T-helper 2 cell (primary cell): ENCODE results near the gene HDAC8.
A peak's percentile ranks its signal among the peaks of the same experiment; 100 is the strongest.
"Not testable (repeated sequence)": the region's sequence is repeated elsewhere in the genome, so short reads cannot be mapped to it uniquely, and the experiment has no call there.

Source experiments
- DNase-seq, 5 experiments: peaks; one replicate each; pipeline versions ENCODE4 v3.0.0 to v3.0.0-alpha.2; 2012 to 2022

HDAC8 gene

DNA sequence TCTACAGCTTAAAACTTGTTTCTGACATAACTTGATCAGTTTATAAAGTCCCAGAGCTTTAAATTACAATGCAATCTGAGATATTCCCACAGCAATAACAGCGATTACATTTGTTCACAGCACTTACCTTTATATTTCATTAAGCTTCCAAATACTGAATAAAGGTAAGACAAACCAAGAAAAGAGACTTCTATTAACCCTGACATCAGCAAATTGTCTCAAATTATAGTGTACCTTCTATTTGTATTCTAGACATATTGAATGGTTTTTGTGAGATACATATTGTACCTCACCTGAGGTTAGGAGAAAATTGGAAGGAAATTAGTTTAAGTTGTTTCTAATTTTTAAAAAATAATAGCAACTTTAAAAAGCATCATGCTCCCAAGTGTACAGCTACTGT is 111.9 kb downstream of the HDAC8 start:
- DNase-seq, result no peak

DNA sequence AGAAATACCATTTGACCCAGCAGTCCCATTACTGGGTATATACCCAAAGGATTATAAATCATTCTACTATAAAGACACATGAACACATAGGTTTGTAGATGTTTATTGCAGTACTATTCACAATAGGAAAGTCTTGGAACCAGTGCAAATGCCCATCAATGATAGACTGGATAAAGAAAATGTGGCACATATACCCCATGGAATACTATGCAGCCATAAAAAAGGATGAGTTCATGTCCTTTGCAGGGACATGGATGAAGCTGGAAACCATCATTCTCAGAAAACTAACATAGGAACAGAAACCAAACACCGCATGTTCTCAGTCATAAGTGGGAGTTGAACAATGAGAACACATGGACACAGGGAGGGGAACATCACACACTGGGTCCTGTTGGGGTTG is 123.6 kb downstream of the HDAC8 start:
- DNase-seq, result not testable (repeated sequence)

DNA sequence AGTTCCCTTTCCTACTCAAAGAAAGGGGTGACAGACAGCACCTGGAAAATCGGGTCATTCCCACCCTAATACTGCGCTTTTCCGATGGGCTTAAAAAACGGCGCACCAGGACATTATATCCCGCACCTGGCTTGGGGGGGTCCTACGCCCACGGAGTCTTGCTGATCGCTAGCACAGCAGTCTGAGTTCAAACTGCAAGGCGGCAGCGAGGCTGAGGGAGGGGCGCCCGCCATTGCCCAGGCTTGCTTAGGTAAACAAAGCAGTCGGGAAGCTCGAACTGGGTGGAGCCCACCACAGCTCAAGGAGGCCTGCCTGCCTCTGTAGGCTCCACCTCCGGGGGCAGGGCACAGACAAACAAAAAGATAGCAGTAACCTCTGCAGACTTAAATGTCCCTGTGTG is 131.9 kb downstream of the HDAC8 start:
- not testable (repeated sequence) for DNase-seq

DNA sequence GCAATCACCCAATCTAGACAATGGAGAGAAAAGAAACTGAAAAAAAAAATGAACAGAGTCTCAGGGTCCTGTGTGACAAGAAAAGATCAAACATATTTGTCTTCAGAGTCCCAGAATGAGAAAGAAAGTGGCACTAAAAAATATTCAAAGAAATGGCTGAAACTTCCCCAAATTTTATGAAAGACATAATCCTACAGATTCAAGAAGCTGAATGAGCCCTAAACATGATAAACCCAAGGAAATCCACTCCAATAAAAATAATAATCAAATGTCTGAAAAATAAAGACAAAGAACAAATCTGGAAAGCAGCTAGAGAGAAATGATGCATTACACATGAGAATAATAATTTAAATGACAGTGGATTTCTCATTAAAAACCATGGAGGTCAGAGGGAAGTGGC is 136.6 kb downstream of the HDAC8 start:
- DNase-seq, result no peak

DNA sequence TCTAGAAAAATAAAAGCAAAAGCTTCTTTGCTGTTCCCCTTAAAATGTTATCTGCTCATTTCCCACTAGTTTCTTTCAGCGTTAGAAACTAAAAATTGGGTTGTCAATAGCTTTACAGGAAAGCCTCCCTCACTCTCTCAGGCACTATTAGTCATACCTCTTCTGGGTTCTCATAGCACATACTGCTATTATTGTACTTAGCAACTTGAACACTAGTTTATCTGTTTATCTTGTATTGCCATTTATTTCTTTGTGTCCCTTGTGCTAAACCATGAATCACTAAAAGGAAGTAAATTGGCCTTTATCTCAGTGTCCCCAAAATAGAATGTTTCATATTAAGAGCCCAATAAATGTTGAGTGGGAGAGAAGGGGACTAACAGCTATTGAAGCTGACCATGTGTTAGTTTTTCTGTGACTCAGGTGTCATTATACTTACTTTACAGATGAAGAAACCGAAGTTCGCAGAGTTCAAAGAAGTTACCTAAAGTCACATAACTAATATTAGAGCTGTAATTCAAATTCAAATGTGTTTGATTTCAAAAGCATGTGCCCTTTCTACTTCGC is 142.2 kb downstream of the HDAC8 start:
- no peak for DNase-seq

DNA sequence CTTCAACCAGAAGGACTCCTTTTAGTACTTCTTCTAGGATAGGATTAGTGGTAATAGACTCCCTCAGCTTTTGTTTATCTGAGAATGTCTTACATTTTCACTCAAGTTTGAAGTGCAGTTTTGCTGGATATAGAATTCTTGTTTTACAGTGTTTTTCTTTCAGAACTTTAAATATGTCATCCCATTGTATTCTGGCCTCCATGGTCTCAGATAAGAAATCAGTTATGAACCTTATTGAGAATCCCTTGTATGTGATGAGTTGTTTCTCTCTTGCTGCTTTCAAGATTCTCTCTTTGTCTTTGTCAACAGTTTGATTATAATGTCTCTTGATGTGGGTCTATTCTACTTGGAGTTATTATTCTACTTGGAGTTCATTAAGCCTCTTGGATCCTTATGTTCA is 150.8 kb downstream of the HDAC8 start:
- no peak for DNase-seq

DNA sequence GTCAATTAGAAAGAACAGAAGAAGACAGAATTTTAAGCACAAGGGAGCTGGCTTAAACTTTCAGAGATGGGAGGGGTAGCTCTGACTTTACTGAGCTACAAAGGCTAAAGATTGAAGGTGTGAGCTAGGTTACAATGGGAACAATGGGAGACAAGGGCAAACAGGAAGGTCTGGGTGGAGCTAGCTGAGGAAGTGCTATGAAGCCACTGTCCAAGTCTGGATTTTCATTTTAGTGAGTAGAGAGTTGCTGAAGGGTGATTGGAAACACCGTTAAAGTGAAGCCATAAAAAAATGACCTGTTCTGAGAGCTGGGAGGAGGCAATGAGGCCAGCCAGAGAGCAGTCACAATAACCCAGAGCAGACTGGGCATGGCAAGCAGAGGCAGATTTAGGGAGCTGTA is 162.7 kb downstream of the HDAC8 start:
- DNase-seq, result no peak

DNA sequence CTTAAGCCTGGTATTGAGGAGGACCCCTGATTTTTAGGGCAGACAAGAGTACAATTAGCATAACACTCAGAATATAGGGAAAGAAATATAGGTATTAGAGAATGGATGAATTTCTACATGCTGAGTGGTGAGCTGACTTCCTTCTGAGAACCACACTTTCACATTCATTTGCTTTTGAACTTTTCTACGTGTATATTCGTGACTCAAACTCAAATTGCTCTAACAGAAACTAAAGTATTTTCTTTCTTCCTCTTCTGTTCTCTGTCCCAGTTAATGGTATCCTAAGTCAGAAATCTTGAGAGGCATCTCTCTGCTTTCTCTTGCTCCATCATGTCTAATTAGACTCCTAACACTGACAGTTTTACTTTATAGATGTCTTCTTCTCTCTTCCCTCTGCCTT is 163.8 kb downstream of the HDAC8 start:
- peak in 1 of 5 experiments; percentile 2 for DNase-seq

DNA sequence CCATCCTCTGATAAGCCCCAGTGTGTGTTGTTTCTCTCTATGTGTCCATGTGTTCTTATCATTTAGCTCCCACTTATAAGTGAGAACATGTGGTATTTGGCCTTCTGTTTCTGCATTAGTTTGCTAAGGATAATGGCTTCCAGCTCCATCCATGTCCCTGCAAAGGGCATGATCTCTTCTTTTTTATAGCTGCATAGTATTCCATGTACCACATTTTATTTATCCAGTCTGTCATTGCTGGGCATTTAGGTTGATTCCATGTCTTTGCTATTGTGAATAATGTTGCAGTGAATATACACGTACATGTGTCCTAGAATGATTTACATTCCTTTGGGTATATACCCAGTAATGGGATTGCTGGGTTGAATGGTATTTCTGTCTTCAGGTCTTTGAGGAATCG is 167.5 kb downstream of the HDAC8 start:
- not testable (repeated sequence) for DNase-seq

DNA sequence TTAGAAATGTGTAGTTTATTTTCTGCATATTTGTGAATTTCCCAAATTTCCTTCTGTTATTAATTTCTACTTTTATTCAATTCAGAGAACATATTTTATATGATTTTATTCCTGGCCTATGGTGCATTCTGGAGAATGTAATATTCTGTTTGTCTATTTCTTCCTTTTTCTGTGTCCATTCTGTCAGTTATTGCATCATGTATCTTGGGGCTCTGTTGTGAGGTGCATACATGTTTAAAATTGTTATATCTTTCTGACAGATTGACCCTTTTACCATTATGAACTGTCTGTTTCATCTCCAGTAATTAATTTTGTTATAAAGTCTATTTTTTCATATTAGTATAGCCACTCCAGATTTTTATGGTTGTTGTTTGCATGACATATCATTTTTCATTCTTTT is 170.0 kb downstream of the HDAC8 start:
- DNase-seq, result no peak

DNA sequence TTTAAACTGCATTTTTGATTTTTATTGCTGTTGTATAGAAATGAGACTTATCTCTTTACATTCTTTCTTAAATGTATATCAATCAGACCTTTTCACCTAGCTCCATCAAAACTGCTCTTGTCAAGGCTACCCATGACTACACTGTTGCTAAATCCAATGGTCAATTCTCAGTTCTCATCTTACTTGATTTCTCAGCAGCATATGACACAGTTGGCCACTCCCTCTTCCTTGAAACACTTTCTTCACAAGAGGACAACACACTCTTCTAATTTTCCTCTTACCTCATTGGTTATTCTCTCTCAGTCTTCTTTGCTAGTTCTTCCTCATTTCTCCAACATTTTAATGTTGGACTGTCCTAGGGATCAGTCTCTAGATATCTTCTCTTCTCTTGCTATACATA is 172.8 kb downstream of the HDAC8 start:
- DNase-seq, result no peak

DNA sequence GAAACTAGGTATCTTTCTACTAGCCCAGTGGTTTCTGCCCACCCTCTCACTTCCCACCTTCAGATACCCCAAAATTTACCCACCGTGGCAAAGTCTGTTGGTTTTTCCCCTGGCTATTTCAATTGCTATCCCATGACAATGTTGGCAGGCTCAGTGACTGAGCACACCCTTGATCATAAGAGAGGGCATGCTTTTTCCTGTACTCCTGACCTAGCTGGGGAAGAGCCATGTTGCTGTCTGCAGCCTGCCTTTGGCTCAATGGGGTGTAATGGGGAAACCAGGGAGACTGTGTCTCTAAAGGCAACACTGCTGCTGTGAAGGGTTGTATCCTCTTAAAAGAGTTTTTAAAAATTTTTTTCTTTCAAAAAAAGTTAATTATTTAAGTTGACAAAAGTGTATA is 176.5 kb downstream of the HDAC8 start:
- DNase-seq, result no peak

DNA sequence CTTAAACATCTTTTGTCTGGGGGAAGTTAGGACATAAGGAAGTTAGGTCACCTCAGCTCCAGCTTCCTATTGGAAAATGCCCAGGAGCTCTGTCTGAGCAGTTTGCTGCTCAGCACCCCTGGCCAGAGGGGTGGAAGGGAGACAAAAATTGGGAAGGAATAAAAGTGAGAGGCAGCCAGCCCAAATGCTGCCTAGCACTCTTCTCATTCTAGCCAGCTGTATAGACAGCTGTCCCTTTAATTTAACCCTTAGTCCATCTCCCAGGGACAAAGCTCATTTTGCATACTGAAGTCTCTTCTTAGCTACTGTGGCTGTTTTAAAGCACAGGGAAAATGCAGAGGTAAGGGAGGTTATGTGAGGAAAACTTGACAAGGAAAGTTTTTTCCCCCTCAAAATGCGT is 177.4 kb downstream of the HDAC8 start:
- DNase-seq, result no peak

DNA sequence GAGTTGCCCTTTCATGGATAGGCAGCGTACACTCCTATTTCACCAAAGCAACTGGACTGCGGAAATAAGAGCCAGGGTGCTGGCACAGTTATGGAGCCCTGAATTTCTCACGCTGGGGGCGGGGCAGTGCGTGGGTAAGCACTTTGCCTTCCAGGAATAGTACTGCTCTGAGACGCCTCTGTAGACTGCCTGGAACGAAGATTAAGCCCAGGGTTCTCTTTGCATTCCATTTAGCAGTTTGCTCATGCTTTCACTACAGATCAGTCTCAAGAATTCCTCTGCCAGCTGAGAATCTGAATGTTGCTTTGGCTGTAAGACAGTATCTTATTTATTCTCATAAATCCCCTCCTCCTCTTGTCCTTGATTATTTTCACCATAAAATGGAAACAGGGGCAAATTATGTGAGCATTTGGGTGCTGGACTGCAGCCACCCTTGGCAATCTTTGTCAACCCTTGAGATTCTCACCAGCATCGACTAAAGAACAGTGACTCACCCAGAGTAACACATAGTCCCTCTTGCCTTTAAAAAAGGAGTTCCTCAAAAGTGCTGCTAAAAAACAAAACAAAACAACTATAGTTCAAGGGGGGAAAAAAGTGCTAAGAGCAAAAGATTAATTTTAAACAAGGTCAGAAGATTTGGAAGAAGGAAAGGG is 178.0 kb downstream of the HDAC8 start:
- no peak for DNase-seq

DNA sequence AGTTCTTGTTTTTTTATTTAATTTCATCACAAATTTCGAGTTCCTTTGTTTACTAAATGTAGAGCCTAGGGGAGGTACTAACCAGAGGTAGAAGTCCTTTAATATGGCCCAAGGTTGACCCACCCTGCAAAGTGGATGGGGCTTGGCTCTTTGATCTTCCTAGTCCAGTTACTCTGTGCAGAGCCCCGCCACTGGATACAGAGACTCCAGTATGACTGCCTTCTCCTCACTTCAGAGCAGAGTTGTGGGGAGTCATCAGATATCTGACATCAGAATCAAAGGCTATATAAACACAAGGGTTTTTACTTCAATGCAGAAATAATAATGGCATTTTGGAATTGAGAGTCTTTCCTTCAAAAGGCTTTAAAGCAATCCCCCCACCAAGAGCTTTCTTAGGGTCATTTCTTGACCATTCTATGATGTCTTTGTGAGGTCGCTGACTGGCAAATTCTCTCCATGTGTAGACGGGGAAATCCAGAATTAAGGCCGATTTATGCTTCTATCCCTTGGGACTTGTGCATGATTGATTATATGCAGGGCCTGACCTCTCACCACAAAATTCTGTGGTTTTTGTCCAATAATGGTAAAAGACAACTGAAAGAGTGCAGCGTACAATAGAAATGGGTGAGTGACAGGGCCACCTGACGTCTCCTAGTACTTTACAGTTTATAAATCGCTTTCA is 178.7 kb downstream of the HDAC8 start:
- no peak for DNase-seq

DNA sequence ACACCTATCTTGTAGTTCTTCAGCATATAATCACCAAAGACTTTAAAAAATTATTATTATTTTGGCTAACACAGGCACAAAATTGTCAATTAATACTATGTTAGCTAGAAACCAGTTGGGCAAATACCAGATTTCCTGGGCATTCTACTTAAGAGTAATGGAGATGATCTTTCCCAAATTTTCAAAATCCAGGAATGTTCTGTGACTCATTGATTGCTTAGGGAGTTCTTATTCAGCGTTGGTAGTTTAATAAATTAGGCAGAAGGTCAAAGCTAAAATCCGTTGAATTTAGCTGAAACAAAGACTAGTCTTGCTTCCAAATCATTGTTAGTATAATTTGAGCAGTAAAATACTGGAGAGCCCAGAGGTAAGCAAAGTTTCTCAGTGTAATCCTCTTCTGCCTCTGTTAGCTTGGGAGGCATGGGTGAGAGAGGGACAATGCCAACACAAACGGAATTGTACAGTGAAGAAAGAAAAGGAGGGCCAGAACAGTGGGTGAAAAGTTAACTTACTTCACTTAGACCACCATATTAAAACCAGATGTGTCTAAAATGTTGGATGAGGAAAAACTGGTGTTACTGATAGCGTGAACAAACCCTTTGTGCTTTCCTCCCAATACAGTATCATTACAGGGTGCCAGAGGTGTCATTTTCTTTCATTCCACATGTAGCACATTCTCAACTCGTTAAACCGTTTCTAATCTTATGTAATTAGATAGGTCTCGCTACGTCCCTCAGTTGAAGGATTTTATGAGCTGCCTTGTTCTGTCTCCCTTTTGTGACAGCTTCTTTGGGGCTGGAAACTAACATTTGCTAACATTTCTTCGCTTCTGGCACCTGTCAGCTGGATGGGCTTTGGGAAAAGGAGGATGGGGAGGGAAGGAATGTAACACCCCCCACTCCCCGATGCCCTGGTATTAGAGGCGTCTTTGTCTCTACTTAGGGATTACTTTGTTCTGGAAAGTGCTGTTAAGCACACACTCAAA is 179.5 kb downstream of the HDAC8 start:
- no peak for DNase-seq

DNA sequence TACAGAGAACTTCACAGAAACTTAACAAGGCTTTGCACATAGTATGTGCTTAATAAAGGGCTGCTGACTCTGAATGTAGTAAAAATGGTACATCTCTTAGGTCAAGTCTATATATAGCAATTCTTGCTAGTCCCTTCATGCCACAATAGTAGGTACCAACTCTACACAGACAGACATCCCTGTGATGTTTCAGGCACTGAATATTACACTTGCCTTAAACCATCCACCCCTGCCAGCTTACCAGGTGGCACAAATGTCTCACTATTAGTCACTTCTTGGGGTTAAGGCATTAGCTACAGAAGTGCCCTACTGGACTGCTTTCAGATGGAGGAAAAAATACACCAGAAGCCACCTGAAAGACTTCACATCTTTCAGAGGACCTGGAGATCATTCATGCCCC is 180.6 kb downstream of the HDAC8 start:
- no peak for DNase-seq

DNA sequence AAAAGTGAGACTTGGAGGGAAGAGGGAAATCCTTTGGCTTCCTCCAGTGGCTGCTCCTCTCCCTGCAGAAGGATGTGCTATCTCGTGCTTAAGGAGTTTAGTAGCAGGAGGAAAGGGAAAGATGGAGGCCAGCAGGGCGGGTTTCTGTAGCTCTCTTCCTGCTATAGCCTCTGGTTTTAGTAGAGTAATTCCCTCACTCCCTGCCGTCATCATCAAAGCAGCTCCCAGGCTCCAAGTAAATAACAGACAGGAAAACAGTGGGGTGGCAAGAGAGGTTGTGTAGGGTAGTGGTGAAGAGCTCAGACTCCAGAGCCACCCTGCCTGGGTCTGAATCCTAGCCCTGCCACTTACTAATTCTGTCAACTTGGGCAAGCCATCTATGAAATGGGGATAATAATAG is 185.4 kb downstream of the HDAC8 start:
- no peak for DNase-seq

DNA sequence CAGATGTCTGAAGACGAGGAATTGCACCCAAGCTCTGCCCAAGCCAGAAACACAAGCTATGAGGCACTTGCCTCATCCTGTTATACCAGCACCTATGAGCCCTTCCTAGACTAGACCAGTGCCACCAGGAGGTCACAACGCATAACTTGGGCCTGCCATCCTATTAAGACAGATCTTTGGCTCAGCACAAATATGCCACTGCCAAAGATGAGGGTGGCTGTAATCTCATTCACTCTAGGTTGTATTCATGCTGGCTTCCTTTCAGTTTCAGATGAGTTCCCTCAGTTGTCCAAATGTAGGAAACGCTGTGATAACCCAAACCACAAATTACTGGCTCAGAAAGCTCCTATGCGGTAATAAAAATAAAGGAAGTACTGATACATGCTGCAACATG is 190.4 kb downstream of the HDAC8 start:
- no peak for DNase-seq

DNA sequence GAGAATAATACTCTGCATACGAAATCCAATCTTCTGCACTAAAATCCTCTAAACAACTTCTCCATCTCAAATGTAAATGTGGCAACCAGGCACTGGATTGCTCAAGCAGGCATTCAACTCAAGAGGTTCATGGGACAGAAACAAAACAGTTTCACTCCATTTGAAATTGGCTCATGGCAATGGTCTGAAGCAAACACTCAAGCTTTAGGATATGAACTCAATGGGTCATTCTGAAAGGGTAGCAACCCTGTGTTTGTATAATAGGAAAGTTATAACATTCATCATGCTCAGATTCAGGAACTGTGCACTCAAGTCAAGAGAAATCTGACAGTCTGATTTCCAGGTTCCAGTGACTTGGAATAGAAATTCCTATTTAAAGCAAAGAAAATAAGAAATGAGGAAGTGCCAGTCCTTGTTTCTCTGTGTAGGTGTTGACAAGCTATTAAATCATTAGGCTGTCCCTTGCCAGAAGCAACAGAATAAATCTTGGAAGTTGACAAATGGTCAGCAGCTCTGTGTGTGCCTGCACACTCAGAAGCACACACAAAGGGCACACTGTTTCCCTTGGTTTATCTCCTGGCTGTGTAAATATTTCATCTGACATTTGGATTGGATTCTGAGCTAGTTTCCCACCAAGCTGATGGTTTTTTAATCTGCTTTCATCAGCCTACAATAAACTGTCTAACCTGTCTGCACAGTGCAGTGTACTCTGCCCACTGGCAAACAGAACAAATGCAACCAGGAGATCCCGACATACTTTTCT is 191.0 kb downstream of the HDAC8 start:
- DNase-seq, result no peak

DNA sequence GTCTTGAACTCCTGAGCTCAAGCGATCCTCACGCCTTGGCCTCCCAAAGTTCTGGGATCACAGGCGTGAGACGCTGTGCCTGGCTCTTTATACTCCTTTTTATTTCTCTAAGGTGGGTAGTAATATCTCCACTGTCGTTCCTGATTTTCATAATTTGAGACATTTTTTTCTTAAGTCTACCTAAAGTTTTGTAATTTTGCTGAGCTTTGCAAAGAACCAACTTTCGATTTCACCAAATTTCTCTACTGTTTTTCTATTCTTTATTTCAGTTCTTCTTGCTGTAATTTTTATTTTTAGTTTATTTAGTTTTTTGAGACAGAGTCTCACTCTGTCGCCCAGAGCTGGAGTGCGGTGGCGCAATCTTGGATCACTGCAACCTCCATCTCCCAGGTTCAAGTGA is 196.5 kb downstream of the HDAC8 start:
- no peak for DNase-seq

DNA sequence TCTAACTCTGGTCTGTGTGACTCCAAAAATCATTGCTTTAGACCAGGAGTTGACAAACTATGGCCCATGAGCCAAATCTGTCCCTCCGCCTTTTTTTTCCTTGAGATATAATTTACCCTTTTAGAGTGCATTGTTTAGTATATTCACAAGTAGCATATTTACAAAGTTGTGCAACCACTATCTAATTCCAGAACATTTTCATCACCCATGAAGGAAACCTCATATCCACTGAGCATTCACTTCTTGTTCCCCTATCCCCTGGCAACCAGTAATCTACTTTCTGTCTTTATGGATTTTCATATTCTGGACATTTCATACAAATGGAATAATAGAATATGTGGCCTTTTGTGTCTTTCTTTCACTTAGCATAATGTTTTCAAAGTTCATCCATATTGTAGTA is 199.5 kb downstream of the HDAC8 start:
- no peak for DNase-seq

DNA sequence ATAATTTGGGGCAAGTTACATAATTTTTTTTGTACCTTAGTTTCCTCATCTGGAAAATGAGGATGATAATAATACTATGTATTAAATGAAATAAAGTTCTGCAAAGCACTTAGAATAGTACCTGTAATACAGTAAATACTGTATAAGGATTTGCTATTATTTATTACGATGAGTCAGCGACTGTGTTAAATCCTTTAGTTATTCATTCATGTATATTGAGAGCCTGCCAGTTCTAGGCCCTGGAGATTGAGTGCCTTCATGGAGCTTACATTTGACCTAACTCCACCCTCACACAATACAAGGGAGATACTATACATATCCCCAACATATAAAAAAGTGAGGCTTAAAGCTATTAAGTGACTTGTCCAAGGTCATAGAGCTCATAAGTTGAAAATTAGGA is 199.9 kb downstream of the HDAC8 start:
- DNase-seq, result no peak
